ENCODE results near the gene TDRD1. TPM values are rescaled to one million over a fixed set of nuclear protein-coding genes. Genes with fewer than 3 reads are reported as not detected.
"Not testable (repeated sequence)": the region's sequence is repeated elsewhere in the genome, so short reads cannot be mapped to it uniquely, and the experiment has no call there.

The TDRD1 gene, protein sequence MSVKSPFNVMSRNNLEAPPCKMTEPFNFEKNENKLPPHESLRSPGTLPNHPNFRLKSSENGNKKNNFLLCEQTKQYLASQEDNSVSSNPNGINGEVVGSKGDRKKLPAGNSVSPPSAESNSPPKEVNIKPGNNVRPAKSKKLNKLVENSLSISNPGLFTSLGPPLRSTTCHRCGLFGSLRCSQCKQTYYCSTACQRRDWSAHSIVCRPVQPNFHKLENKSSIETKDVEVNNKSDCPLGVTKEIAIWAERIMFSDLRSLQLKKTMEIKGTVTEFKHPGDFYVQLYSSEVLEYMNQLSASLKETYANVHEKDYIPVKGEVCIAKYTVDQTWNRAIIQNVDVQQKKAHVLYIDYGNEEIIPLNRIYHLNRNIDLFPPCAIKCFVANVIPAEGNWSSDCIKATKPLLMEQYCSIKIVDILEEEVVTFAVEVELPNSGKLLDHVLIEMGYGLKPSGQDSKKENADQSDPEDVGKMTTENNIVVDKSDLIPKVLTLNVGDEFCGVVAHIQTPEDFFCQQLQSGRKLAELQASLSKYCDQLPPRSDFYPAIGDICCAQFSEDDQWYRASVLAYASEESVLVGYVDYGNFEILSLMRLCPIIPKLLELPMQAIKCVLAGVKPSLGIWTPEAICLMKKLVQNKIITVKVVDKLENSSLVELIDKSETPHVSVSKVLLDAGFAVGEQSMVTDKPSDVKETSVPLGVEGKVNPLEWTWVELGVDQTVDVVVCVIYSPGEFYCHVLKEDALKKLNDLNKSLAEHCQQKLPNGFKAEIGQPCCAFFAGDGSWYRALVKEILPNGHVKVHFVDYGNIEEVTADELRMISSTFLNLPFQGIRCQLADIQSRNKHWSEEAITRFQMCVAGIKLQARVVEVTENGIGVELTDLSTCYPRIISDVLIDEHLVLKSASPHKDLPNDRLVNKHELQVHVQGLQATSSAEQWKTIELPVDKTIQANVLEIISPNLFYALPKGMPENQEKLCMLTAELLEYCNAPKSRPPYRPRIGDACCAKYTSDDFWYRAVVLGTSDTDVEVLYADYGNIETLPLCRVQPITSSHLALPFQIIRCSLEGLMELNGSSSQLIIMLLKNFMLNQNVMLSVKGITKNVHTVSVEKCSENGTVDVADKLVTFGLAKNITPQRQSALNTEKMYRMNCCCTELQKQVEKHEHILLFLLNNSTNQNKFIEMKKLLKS
- total RNA-seq (under 1 TPM in 4 of 5 donors, not detected in 1; 0.12 to 0.38 (median 0.25) TPM), total RNA-seq (0.06 to 7.8 (median 1.2) reads per million in 29 experiments)
- total RNA-seq (2013), result 0.22 TPM

DNA sequence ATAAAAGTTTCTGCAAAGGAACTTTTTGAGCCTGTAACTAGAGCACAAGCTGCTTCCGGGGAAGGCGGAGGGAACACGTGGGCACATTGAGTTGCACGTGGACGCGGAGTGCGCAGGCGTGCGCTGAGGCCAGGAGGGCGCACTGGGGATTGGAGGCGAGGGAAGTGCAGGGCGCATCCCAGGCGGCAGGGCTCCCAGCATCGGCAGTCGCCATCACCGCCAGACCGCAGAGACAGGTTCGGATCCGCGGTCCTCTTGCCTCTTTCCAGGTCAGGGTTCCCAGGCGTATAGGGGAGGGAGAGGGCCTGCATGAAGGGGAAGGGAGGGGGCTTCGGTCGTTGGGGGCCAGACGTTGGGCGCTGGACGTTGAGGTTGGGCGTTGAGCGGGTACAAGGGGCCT is at the start of gene TDRD1:
TSS of gene TDRD1 (plus strand) at position 206 of the 400 bp plus-strand sequence. CDS start 8,479 bp downstream, outside the sequence.
- ChIA-PET CTCF (interaction anchor here in 1 of 2 donors (0.6 to 0.7 kb wide), 2 partner anchors 11 to 763 kb away, joined by 3 to 8 read pairs; no protein-coding TSS in a partner anchor), POLR2A (no interaction called here)
- Histone ChIP-seq H3K9me3 (no peaks in the 10 kb centered on the region), H3K27me3 (replicated peaks in 1 of 2; ENCODE audit: control insufficient read depth in 2 of 2, extremely low read depth in 1 of 2, insufficient read depth in 2 of 2, low read length in 1 of 2) (no peaks in the 10 kb centered on the region), H3K4me1 (ENCODE audit: control insufficient read depth in 1 of 2, extremely low read depth in 1 of 2, insufficient read depth in 2 of 2, low read length in 2 of 2) (peaks cover 0 to 5% of the 10 kb centered on the region in 2 experiments), H3K4me3 (ENCODE audit: control insufficient read depth in 1 of 2, extremely low read depth in 1 of 2, low read length in 1 of 2) (no peak within 1 kb of the TSS), H3K36me3 (ENCODE audit: control insufficient read depth in 2 of 2, extremely low read depth in 1 of 2, insufficient read depth in 1 of 2, low read length in 1 of 2) (no peaks in the 10 kb centered on the region), H3K27ac (ENCODE audit: low read length) (no peak within 1 kb of the TSS)
- peaks cover 9 to 17% (median 15%) of the 10 kb centered on the region in 3 donors for H3K4me1 Mint-ChIP-seq
- H3K36me3 Mint-ChIP-seq, result no peaks in the 10 kb centered on the region
- no peak within 1 kb of the TSS for H3K27ac Mint-ChIP-seq
- ATAC-seq (replicated peaks in 1 of 4), result no peak
- 90% methylated on average over 20 of the region's 28 CpGs for WGBS (ENCODE audit: insufficient coverage)
- no peaks in the 10 kb centered on the region for H3K9me3 Mint-ChIP-seq
- H3K27me3 Mint-ChIP-seq, result no peaks in the 10 kb centered on the region
- H3K4me3 Mint-ChIP-seq, result peak within 1 kb of the TSS in 1 of 3 donors; percentile 22
- DNase-seq, result peak in 1 of 35 experiments; percentile 6

DNA sequence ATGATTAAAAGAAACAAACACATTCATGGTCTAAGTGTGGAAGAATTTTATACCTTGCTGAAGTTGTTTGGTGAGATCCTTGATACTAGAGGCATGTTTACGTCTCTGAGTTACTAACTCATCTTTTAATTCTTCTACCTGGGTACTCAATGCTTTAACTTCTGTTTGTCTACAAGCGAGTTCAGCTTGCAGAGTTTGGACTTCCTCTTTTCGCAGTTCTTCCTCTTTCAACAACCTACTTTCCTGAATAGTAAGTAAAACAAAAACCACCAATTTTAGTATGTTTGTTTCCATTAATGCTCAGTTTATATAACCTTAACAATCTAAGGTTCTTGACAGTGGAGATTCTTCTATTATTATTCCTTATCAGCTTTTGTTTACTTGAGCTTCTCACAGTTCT is 48.1 kb upstream of the TDRD1 start:
- H3K9me3 ChIP-seq, result no peaks in the 10 kb centered on the region
- no peak overlapping the region for H3K4me3 ChIP-seq (ENCODE audit: control insufficient read depth in 1 of 2, extremely low read depth in 1 of 2, low read length in 1 of 2)
- no peak overlapping the region for H3K27ac ChIP-seq (ENCODE audit: low read length)
- Mint-ChIP-seq H3K27ac (no peak overlapping the region), H3K4me1 (peaks cover 0 to 6% (median 0%) of the 10 kb centered on the region in 3 donors), H3K4me3 (no peak overlapping the region), H3K27me3 (no peaks in the 10 kb centered on the region), H3K9me3 (no peaks in the 10 kb centered on the region), H3K36me3 (peaks cover 71% of the 10 kb centered on the region)
- no peaks in the 10 kb centered on the region for H3K27me3 ChIP-seq (replicated peaks in 1 of 2; ENCODE audit: control insufficient read depth in 2 of 2, extremely low read depth in 1 of 2, insufficient read depth in 2 of 2, low read length in 1 of 2)
- ATAC-seq (replicated peaks in 1 of 4) (no peak), DNase-seq (no peak)
- no CpG with 5 or more reads among the region's 3 CpGs for WGBS (ENCODE audit: insufficient coverage)
- ChIA-PET POLR2A (no interaction called here), CTCF (no interaction called here)
- H3K4me1 ChIP-seq (ENCODE audit: control insufficient read depth in 1 of 2, extremely low read depth in 1 of 2, insufficient read depth in 2 of 2, low read length in 2 of 2), result no peaks in the 10 kb centered on the region
- H3K36me3 ChIP-seq (ENCODE audit: control insufficient read depth in 2 of 2, extremely low read depth in 1 of 2, insufficient read depth in 1 of 2, low read length in 1 of 2), result peaks cover 0 to 81% of the 10 kb centered on the region in 2 donors

DNA sequence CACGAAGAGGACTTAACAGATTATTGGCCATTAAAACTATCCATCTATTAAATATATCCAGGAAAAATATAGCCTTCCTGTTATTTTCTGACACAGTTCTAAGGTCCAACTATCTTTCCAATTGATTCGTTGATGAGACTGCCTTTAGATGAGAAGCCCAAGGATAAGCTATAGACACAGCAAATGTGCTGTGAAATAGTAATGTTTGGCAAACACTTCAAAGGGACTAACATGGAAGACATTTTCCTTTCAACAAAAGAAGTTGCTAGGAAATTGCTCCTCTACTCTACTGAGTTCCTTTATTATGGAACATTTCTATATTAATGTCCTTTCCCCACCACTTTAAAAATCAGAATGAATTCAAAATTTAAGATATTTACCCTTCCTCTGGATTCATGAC is 43.7 kb upstream of the TDRD1 start:
- no peaks in the 10 kb centered on the region for H3K27me3 Mint-ChIP-seq
- no peaks in the 10 kb centered on the region for H3K9me3 Mint-ChIP-seq
- no peak overlapping the region for H3K27ac ChIP-seq (ENCODE audit: low read length)
- no peaks in the 10 kb centered on the region for H3K27me3 ChIP-seq (replicated peaks in 1 of 2; ENCODE audit: control insufficient read depth in 2 of 2, extremely low read depth in 1 of 2, insufficient read depth in 2 of 2, low read length in 1 of 2)
- no CpG with 5 or more reads among the region's 2 CpGs for WGBS (ENCODE audit: insufficient coverage)
- POLR2A ChIA-PET, result no interaction called here
- no peak for ATAC-seq (replicated peaks in 1 of 4)
- peaks cover 3 to 71% of the 10 kb centered on the region in 2 donors for H3K36me3 ChIP-seq (ENCODE audit: control insufficient read depth in 2 of 2, extremely low read depth in 1 of 2, insufficient read depth in 1 of 2, low read length in 1 of 2)
- no peak overlapping the region for H3K27ac Mint-ChIP-seq
- no peak overlapping the region for H3K4me3 Mint-ChIP-seq
- no peak overlapping the region for H3K4me3 ChIP-seq (ENCODE audit: control insufficient read depth in 1 of 2, extremely low read depth in 1 of 2, low read length in 1 of 2)
- H3K4me1 Mint-ChIP-seq, result peaks cover 0 to 12% (median 0%) of the 10 kb centered on the region in 3 donors
- no peaks in the 10 kb centered on the region for H3K9me3 ChIP-seq
- no peaks in the 10 kb centered on the region for H3K4me1 ChIP-seq (ENCODE audit: control insufficient read depth in 1 of 2, extremely low read depth in 1 of 2, insufficient read depth in 2 of 2, low read length in 2 of 2)
- no peak for DNase-seq
- peaks cover 58% of the 10 kb centered on the region for H3K36me3 Mint-ChIP-seq
- CTCF ChIA-PET, result interaction anchor here in 1 of 2 donors (0.6 to 0.9 kb wide), 2 partner anchors 14 to 75 kb away, joined by 3 read pairs; no protein-coding TSS in a partner anchor

DNA sequence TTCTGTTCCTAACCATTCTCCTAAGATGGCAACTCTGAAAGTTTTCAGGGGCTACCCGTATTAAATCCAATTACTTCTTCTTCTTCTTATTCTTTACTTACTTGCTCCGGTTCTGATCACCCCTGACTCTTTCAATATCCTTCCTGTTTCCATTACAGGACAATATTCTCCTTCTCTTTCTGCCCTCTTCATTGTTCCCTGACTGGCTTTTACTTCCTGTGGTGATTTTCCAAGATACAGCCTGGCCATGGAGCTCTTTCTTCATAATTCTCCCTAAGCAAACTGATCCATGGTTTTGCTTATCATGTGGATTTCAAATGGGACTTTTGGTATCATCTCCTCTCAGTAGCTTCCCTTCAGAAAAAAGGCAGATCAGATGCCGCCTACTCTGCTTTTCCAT is 40.6 kb upstream of the TDRD1 start:
- DNase-seq, result no peak
- H3K36me3 Mint-ChIP-seq, result peaks cover 59% of the 10 kb centered on the region
- 90% methylated on average over 2 of the region's 3 CpGs for WGBS (ENCODE audit: insufficient coverage)
- ATAC-seq (replicated peaks in 1 of 4), result no peak
- no peaks in the 10 kb centered on the region for H3K9me3 ChIP-seq
- H3K4me3 Mint-ChIP-seq, result no peak overlapping the region
- ChIA-PET POLR2A (interaction anchor here in 1 of 2 donors (0.7 kb wide), 1 partner anchor 1728 kb away, joined by 3 read pairs; no protein-coding TSS in a partner anchor), CTCF (interaction anchor here (0.6 to 0.8 kb wide), 3 partner anchors 8 to 878 kb away, joined by 3 to 4 read pairs (median 3); no protein-coding TSS in a partner anchor)
- H3K4me1 Mint-ChIP-seq, result peaks cover 0 to 6% (median 0%) of the 10 kb centered on the region in 3 donors
- no peak overlapping the region for H3K27ac ChIP-seq (ENCODE audit: low read length)
- peaks cover 3 to 61% of the 10 kb centered on the region in 2 donors for H3K36me3 ChIP-seq (ENCODE audit: control insufficient read depth in 2 of 2, extremely low read depth in 1 of 2, insufficient read depth in 1 of 2, low read length in 1 of 2)
- H3K9me3 Mint-ChIP-seq, result no peaks in the 10 kb centered on the region
- H3K27ac Mint-ChIP-seq, result no peak overlapping the region
- no peaks in the 10 kb centered on the region for H3K27me3 Mint-ChIP-seq
- no peak overlapping the region for H3K4me3 ChIP-seq (ENCODE audit: control insufficient read depth in 1 of 2, extremely low read depth in 1 of 2, low read length in 1 of 2)
- H3K4me1 ChIP-seq (ENCODE audit: control insufficient read depth in 1 of 2, extremely low read depth in 1 of 2, insufficient read depth in 2 of 2, low read length in 2 of 2), result no peaks in the 10 kb centered on the region
- no peaks in the 10 kb centered on the region for H3K27me3 ChIP-seq (replicated peaks in 1 of 2; ENCODE audit: control insufficient read depth in 2 of 2, extremely low read depth in 1 of 2, insufficient read depth in 2 of 2, low read length in 1 of 2)

DNA sequence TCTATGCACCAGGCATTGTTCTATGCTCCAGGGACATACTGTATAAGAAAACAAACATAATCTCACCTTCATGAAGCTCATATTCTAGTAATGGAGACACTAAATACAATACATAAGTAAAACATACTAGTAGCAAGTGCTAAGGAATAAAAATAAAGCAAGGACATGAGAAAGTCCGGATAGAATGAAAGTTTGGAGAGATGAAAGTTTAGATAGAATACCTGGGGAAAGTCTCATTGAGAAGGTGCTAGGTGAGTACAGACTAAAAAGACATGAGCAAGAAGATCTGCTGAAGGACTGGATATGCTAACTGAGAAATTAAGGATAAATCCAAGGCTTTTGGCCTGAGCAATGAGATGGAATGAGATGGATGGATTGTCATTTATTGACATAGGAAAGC is 39.1 kb upstream of the TDRD1 start:
- Histone ChIP-seq H3K9me3 (no peaks in the 10 kb centered on the region), H3K4me3 (ENCODE audit: control insufficient read depth in 1 of 2, extremely low read depth in 1 of 2, low read length in 1 of 2) (no peak overlapping the region), H3K27me3 (replicated peaks in 1 of 2; ENCODE audit: control insufficient read depth in 2 of 2, extremely low read depth in 1 of 2, insufficient read depth in 2 of 2, low read length in 1 of 2) (no peaks in the 10 kb centered on the region), H3K27ac (ENCODE audit: low read length) (no peak overlapping the region), H3K4me1 (ENCODE audit: control insufficient read depth in 1 of 2, extremely low read depth in 1 of 2, insufficient read depth in 2 of 2, low read length in 2 of 2) (no peaks in the 10 kb centered on the region), H3K36me3 (ENCODE audit: control insufficient read depth in 2 of 2, extremely low read depth in 1 of 2, insufficient read depth in 1 of 2, low read length in 1 of 2) (peaks cover 3 to 58% of the 10 kb centered on the region in 2 donors)
- DNase-seq (no peak), ATAC-seq (replicated peaks in 1 of 4) (no peak)
- H3K4me3 Mint-ChIP-seq, result no peak overlapping the region
- peaks cover 0 to 6% (median 0%) of the 10 kb centered on the region in 3 donors for H3K4me1 Mint-ChIP-seq
- H3K27ac Mint-ChIP-seq, result no peak overlapping the region
- no peaks in the 10 kb centered on the region for H3K9me3 Mint-ChIP-seq
- 100% methylated on average over 1 of the region's 1 CpG for WGBS (ENCODE audit: insufficient coverage)
- CTCF ChIA-PET, result no interaction called here
- H3K36me3 Mint-ChIP-seq, result peaks cover 55% of the 10 kb centered on the region
- POLR2A ChIA-PET, result interaction anchor here in 1 of 2 donors (1.0 kb wide), 1 partner anchor 441 kb away, joined by 3 read pairs; no protein-coding TSS in a partner anchor
- no peaks in the 10 kb centered on the region for H3K27me3 Mint-ChIP-seq

DNA sequence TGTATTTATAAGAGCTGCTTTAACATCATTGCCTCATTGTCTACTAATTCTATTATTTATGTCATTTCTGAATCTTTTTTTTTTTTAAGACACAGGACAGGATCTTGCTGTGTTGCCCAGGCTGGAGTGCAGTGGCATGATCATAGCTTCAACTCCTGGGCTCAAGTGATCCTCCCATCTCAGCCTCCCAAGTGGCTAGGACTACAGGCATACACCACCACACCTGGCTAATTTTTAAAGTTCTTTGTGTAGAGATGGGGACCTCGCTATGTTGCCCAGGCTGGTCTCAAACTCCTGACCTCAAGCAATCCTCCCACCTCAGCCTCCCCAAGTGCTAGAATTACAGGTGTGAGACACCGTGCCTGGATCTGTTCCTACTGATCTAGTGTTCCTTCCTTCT is 38.3 kb upstream of the TDRD1 start:
- H3K9me3 ChIP-seq; CTCF ChIA-PET; POLR2A ChIA-PET; H3K27me3 ChIP-seq (replicated peaks in 1 of 2; ENCODE audit: control insufficient read depth in 2 of 2, extremely low read depth in 1 of 2, insufficient read depth in 2 of 2, low read length in 1 of 2); DNase-seq; H3K27ac Mint-ChIP-seq; H3K4me3 ChIP-seq (ENCODE audit: control insufficient read depth in 1 of 2, extremely low read depth in 1 of 2, low read length in 1 of 2); H3K27ac ChIP-seq (ENCODE audit: low read length); H3K4me1 ChIP-seq (ENCODE audit: control insufficient read depth in 1 of 2, extremely low read depth in 1 of 2, insufficient read depth in 2 of 2, low read length in 2 of 2); ATAC-seq (replicated peaks in 1 of 4); H3K27me3 Mint-ChIP-seq; H3K9me3 Mint-ChIP-seq; H3K4me1 Mint-ChIP-seq; H3K4me3 Mint-ChIP-seq: not testable (repeated sequence)
- peaks cover 3 to 57% of the 10 kb centered on the region in 2 donors for H3K36me3 ChIP-seq (ENCODE audit: control insufficient read depth in 2 of 2, extremely low read depth in 1 of 2, insufficient read depth in 1 of 2, low read length in 1 of 2)
- H3K36me3 Mint-ChIP-seq, result peaks cover 55% of the 10 kb centered on the region
- 100% methylated on average over 1 of the region's 2 CpGs for WGBS (ENCODE audit: insufficient coverage)

All from T-cell (primary cell).